ENCODE results near the gene UBE2K.
A peak's percentile ranks its signal among the peaks of the same experiment; 100 is the strongest.
"Not testable (repeated sequence)": the region's sequence is repeated elsewhere in the genome, so short reads cannot be mapped to it uniquely, and the experiment has no call there.

Gene UBE2K

GRCh38 chr4:39813033-39813432 is 115.1 kb downstream of the UBE2K start:
- DNase-seq = not testable (repeated sequence)

- DNase-seq = not testable (repeated sequence)
Observed at GRCh38 chr4:39813761-39814160, 115.8 kb downstream of the UBE2K start.

GRCh38 chr4:39814403-39815185 is 116.7 kb downstream of the UBE2K start:
- DNase-seq = peak; percentile 24

- DNase-seq = no peak
Observed at GRCh38 chr4:39818646-39819045, 120.7 kb downstream of the UBE2K start.

DNA sequence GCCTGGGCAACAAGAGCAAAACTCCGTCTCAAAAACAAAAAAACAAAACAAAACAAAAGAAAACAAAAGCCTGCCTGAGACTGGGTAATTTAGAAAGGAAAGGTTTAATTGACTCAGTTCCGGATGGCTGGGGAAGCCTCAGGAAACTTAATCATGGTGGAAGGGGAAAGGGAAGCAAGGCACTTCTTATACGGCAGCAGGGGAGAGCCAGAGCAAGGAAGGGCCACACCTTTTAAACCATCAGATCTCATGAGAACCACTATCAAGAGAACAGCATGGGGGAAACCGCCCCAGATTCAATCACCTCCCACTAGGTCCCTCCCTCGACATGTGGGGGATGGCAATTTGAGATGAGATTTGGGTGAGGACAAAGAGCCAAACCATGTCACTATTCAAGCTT is 122.2 kb downstream of the UBE2K start:
- DNase-seq = no peak

DNA sequence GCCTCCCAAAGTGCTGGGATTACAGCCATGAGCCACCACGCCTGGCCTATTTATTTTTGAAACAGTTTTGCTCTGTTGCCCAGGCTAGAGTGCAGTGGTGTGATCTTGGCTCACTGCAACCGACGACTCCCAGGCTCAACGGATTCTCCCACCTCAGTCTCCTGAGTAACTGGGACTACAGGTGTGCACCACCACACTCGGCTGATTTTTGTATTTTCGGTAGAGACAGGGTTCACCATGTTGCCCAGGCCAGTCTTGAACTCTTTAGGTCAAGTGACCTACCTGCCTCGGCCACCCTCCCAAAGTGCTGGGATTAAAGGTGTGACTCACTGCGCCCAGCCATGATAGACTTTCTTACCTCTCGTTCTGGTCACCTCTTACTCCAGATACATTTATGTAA is 124.0 kb downstream of the UBE2K start:
- DNase-seq = no peak

DNA sequence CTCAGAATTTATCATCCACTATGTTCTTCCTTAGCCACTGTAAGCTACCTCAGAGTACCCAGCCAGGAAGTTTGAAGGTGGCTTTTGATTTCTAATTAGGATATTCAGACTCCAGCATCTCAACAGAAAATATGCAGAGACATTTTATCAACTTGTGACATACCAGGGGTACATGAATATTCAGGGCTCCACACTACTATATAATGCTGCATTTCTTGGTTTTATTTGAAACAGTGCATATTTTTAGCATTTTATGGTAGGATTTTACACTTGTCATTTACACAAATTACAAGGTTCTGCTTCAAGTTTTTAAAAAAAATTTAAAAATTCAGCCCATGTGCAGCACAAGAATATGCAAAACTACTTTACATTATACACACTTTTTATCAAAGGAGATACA is 124.7 kb downstream of the UBE2K start:
- DNase-seq = no peak

GRCh38 chr4:39823191-39823590 is 125.3 kb downstream of the UBE2K start:
- DNase-seq = no peak

- DNase-seq = no peak
Observed at GRCh38 chr4:39825090-39825489, 127.2 kb downstream of the UBE2K start.

DNA sequence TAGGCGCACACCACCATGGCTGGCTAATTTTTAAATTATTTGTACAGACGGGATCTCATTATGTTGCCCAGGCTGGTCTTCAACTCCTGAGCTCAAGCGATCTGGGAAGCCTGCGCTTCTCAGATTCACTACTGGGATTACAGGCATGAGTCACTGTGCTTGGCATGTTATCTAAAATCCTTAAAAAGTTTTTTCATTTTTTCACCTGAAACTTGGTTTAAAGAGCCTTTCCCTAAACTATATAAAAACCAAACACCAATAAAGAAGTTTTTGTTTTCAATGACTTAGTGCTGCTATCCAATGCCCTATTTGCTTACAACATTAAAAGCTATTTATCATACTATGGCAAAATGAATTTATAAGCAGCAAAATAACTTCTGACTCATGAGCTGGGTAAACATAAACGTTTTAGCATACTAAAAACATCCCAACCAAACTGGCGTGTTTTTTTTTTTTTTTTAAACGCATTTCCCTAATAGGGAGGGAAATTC is 127.8 kb downstream of the UBE2K start:
- no peak for DNase-seq

Measured in CD4-positive, alpha-beta T cell treated with Interleukin-12 subunit alpha and Interleukin-12 subunit beta, for 1 hour (primary cell).